B cell (primary cell): Measurements from ENCODE around the gene SLF2. TPM values are rescaled to one million over a fixed set of nuclear protein-coding genes. Genes with fewer than 3 reads are reported as not detected.

Experiments used
- ATAC-seq: fragments of 200-7000 bp; cut with Tn5 transposase; one replicate; pipeline ENCODE4 v1.10.0; 2021; ENCODE audit warnings: low read depth, mild to moderate bottlenecking, moderate number of reproducible peaks, moderate library complexity
- CTCF ChIA-PET: fragments of 350-600 bp; sonication (Branson Sonifier 250); formaldehyde crosslinking; loops from one replicate; lab custom pipeline; 2021; ENCODE audit warnings: antibody characterized with exemption, inconsistent platforms; lab: Charles Lee
- POLR2A ChIA-PET: fragments of 350-600 bp; sonication (Branson Sonifier 250); formaldehyde crosslinking; loops from one replicate; lab custom pipeline; 2021; ENCODE audit warnings: antibody characterized with exemption; lab: Charles Lee
- DNase-seq: peaks from one replicate; pipeline ENCODE4 v3.0.0; 2013
- H2AFZ ChIP-seq: 2 replicates; pipeline ENCODE4 v1.6.1; 2012; ENCODE audit warnings: mild to moderate bottlenecking, low read depth, low read length; ENCODE audit not compliant: insufficient read depth, poor library complexity, severe bottlenecking
- H3K27ac ChIP-seq, 2 donors: 1 replicate in 1 of 2; 2 replicates in 1 of 2; pipeline ENCODE4 v1.5.1; 2012 to 2013; ENCODE audit warnings: low read length in 2 of 2, mild to moderate bottlenecking in 2 of 2, moderate library complexity in 1 of 2
- H3K27me3 ChIP-seq, 4 experiments: fragments of 200-600 bp in 1 of 4; sonication (generic) in 1 of 4; replicated peaks in 1 of 4; 1 replicate in 2 of 4; 2 replicates in 2 of 4; pipeline versions ENCODE4 v1.6.1 to v1.7.0; 2013 to 2016; ENCODE audit warnings: low read length in 3 of 4, mild to moderate bottlenecking in 2 of 4, mixed read lengths in 1 of 4, moderate library complexity in 1 of 4; ENCODE audit not compliant: insufficient read depth in 4 of 4, control insufficient read depth in 3 of 4; ENCODE audit errors: control extremely low read depth in 1 of 4
- H3K36me3 ChIP-seq, 2 experiments: replicated peaks in 1 of 2; 1 replicate in 1 of 2; 2 replicates in 1 of 2; pipeline versions ENCODE4 v1.6.1 to v1.7.1; 2013; ENCODE audit warnings: low read length in 1 of 2; ENCODE audit not compliant: insufficient read depth in 2 of 2, control insufficient read depth in 1 of 2; ENCODE audit errors: control extremely low read depth in 1 of 2, extremely low read depth in 1 of 2
- H3K4me1 ChIP-seq, 2 donors: fragments of 200-600 bp in 1 of 2; sonication (generic) in 1 of 2; 1 replicate in 1 of 2; 2 replicates in 1 of 2; pipeline versions ENCODE4 v1.5.1 to v1.6.1; 2013 to 2017; ENCODE audit warnings: low read length in 2 of 2; ENCODE audit not compliant: control insufficient read depth in 2 of 2, insufficient read depth in 2 of 2
- H3K4me2 ChIP-seq: replicated peaks from 2 replicates; pipeline ENCODE3; 2012; ENCODE audit warnings: mild to moderate bottlenecking, low read depth, low read length; ENCODE audit not compliant: poor library complexity, severe bottlenecking
- H3K4me3 ChIP-seq, 5 experiments: fragments of 200-600 bp in 1 of 5; sonication (generic) in 1 of 5; 1 replicate in 3 of 5; 2 replicates in 2 of 5; pipeline versions ENCODE4 v1.5.1 to v1.7.0; 2011 to 2016; ENCODE audit warnings: low read length in 4 of 5, mild to moderate bottlenecking in 4 of 5, low read depth in 2 of 5, control low read depth in 1 of 5, moderate library complexity in 1 of 5; ENCODE audit not compliant: insufficient read depth in 1 of 5; ENCODE audit errors: control extremely low read depth in 1 of 5, extremely low read depth in 1 of 5
- H3K79me2 ChIP-seq: fragments of 200-600 bp; sonication (generic); one replicate; pipeline ENCODE4 v1.6.0; 2016; ENCODE audit warnings: low read length; ENCODE audit not compliant: control insufficient read depth, insufficient read depth
- H3K9ac ChIP-seq: fragments of 200-600 bp; sonication (generic); 2 replicates; pipeline ENCODE4 v1.6.1; 2017; ENCODE audit warnings: mild to moderate bottlenecking, low read length, moderate library complexity
- H3K9me3 ChIP-seq, 3 donors: one replicate each; pipeline versions ENCODE4 v1.6.1 to v1.7.1; 2013; ENCODE audit warnings: low read length in 2 of 3; ENCODE audit not compliant: control insufficient read depth in 2 of 3, insufficient read depth in 1 of 3; ENCODE audit errors: control extremely low read depth in 1 of 3
- H4K20me1 ChIP-seq: 2 replicates; pipeline ENCODE4 v1.6.0; 2012; ENCODE audit warnings: mild to moderate bottlenecking, low read length; ENCODE audit not compliant: insufficient read depth, control insufficient read depth, poor library complexity, severe bottlenecking
- H3K27ac Mint-ChIP-seq: one replicate; pipeline ENCODE4 v1.8.0; 2021; ENCODE audit warnings: mixed read lengths
- H3K27me3 Mint-ChIP-seq: one replicate; pipeline ENCODE4 v1.8.0; 2021; ENCODE audit warnings: mixed read lengths
- H3K4me1 Mint-ChIP-seq: one replicate; pipeline ENCODE4 v1.8.0; 2021; ENCODE audit warnings: mixed read lengths
- H3K4me3 Mint-ChIP-seq: one replicate; pipeline ENCODE4 v1.8.0; 2021; ENCODE audit warnings: mixed read lengths
- H3K9me3 Mint-ChIP-seq: one replicate; pipeline ENCODE4 v1.8.0; 2022; ENCODE audit warnings: mixed read lengths; ENCODE audit not compliant: insufficient read depth
- EZH2 ChIP-seq: IDR thresholded peaks from 2 replicates; pipeline ENCODE4 v1.6.1; 2012; ENCODE audit warnings: borderline replicate concordance, low read depth, mild to moderate bottlenecking, moderate library complexity, low read length; ENCODE audit not compliant: insufficient read depth, poor library complexity, severe bottlenecking
- WGBS: methylation state at CpG from one replicate; pipeline ENCODE4 v1.1.5; 2013; ENCODE audit warnings: missing lambda C conversion rate; ENCODE audit not compliant: insufficient coverage; 5-methylcytosine and 5-hydroxymethylcytosine counted together
- intact Hi-C: fragments of 100-400 bp; cut with micrococcal nuclease; formaldehyde crosslinking; loops from one replicate; pipeline ENCODE4 v1.10.0; 2022
- polyA plus RNA-seq: library from polyadenylated mRNA; depleted of rRNA; stranded (reverse); fragments of >200 nt; gene quantifications from 2 replicates; pipeline ENCODE4 v1.2.3, GENCODE V29; 2012
- total RNA-seq, 2 donors: library from RNA; stranded (reverse); fragments of 120-200 nt in 1 of 2; gene quantifications; 1 replicate in 1 of 2; 2 replicates in 1 of 2; pipeline versions ENCODE4 v1.2.3 to v1.2.4, GENCODE V29; 2013 to 2022
- TF ChIP-seq, protein P1 (sequence below): fragments of 200-600 bp; IDR thresholded peaks from one replicate; pipeline ENCODE4 v1.8.0; 2022; ENCODE audit warnings: antibody characterized with exemption, mild to moderate bottlenecking

SLF2 gene
- total and polyA plus RNA-seq, 2 donors (not counting 1 experiment from before 2014, with no cell fraction given): 11.8 to 65.6 TPM

DNA sequence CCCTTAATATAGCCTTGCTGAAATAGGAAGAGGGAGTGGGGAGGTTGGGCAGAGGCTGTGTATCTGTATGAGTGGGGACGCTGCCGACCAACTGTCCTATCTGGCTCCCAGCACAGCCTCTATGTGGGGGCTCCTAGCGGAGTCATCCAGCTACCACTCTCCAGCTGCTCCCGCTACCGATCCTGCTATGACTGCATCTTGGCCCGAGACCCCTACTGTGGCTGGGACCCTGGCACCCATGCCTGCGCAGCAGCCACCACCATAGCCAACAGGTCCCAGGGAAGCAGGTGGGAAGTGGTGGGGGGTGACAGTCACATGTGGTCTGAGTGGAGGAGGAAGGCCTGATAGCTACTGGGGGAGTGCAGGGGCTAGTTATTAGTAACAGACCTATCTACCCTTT, 67.9 kb downstream of the SLF2 start:
- peaks cover 2% of the 10 kb centered on the region for H3K4me1 Mint-ChIP-seq
- H3K4me3 Mint-ChIP-seq: no peak overlapping the region
- H3K27me3 Mint-ChIP-seq: no peaks in the 10 kb centered on the region
- no peaks in the 10 kb centered on the region for H4K20me1 ChIP-seq
- ATAC-seq (no peak), DNase-seq (no peak)
- WGBS: 98% methylated on average over 7 of the region's 7 CpGs
- intact Hi-C loops: no loop called here
- ChIA-PET CTCF (interaction anchor here (1.3 kb wide), 1 partner anchor 12 kb away, joined by 3 read pairs; the partner anchor contains the start of gene SEMA4G), POLR2A (no interaction called here)
- H3K4me2 ChIP-seq: no peak overlapping the region
- TF ChIP-seq EZH2: no peak
- TF ChIP-seq, protein P1, sequence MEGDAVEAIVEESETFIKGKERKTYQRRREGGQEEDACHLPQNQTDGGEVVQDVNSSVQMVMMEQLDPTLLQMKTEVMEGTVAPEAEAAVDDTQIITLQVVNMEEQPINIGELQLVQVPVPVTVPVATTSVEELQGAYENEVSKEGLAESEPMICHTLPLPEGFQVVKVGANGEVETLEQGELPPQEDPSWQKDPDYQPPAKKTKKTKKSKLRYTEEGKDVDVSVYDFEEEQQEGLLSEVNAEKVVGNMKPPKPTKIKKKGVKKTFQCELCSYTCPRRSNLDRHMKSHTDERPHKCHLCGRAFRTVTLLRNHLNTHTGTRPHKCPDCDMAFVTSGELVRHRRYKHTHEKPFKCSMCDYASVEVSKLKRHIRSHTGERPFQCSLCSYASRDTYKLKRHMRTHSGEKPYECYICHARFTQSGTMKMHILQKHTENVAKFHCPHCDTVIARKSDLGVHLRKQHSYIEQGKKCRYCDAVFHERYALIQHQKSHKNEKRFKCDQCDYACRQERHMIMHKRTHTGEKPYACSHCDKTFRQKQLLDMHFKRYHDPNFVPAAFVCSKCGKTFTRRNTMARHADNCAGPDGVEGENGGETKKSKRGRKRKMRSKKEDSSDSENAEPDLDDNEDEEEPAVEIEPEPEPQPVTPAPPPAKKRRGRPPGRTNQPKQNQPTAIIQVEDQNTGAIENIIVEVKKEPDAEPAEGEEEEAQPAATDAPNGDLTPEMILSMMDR: no peak
- H3K27me3 ChIP-seq: no peaks in the 10 kb centered on the region
- H3K27ac ChIP-seq: no peak overlapping the region
- no peaks in the 10 kb centered on the region for H3K4me1 ChIP-seq
- H3K36me3 ChIP-seq: peaks cover 0 to 30% of the 10 kb centered on the region in 2 experiments
- H3K9ac ChIP-seq: no peak overlapping the region
- no peak overlapping the region for H3K4me3 ChIP-seq
- H2AFZ ChIP-seq: no peak overlapping the region
- H3K9me3 Mint-ChIP-seq: no peaks in the 10 kb centered on the region
- H3K27ac Mint-ChIP-seq: no peak overlapping the region
- no peaks in the 10 kb centered on the region for H3K79me2 ChIP-seq
- no peaks in the 10 kb centered on the region for H3K9me3 ChIP-seq

DNA sequence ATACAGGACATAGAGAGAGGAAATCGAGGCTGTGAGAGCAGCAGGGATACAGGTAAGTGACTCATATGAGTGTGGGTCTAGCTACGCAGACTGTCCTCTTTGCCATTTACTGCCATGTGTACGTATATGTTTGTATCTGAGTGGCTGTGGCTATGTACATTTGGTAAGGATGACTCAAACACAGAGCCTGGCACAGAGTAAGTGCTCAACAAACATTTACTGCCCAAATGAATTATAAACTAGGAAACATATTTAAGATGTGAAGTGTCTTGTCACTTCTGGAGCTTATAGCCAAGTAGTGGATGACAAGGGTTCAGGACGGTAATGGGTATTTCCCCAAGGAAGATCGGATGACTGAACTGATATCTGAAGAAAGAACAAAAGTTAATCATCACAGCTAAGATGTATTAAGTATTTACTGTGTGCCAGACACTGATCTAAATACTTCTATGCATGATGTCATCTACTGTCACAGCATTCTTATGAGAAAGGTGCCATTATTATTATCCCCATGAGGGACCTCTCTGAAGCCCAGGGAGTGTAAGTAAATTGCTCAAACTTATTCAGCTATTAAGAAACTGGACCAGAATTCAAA, 68.5 kb downstream of the SLF2 start:
- H3K27me3 Mint-ChIP-seq: no peaks in the 10 kb centered on the region
- Histone ChIP-seq H3K4me2 (no peak overlapping the region), H3K9ac (no peak overlapping the region), H3K27ac (no peak overlapping the region), H2AFZ (no peak overlapping the region), H3K36me3 (peaks cover 0 to 30% of the 10 kb centered on the region in 2 experiments), H4K20me1 (no peaks in the 10 kb centered on the region), H3K27me3 (no peaks in the 10 kb centered on the region), H3K4me3 (no peak overlapping the region), H3K4me1 (peaks cover under 1% of the 10 kb centered on the region in 2 donors), H3K79me2 (peaks cover 5% of the 10 kb centered on the region), H3K9me3 (no peaks in the 10 kb centered on the region)
- WGBS: 100% methylated on average over 1 of the region's 5 CpGs
- no peak overlapping the region for H3K27ac Mint-ChIP-seq
- POLR2A ChIA-PET: no interaction called here
- no peak for DNase-seq
- H3K4me3 Mint-ChIP-seq: no peak overlapping the region
- intact Hi-C loops: no loop called here
- H3K4me1 Mint-ChIP-seq: peaks cover 7% of the 10 kb centered on the region
- H3K9me3 Mint-ChIP-seq: no peaks in the 10 kb centered on the region
- ATAC-seq: no peak
- CTCF ChIA-PET: no interaction called here
- TF ChIP-seq, protein P1: no peak
- no peak for TF ChIP-seq EZH2
